ENCODE measurements around the gene RNPS1.

DNA sequence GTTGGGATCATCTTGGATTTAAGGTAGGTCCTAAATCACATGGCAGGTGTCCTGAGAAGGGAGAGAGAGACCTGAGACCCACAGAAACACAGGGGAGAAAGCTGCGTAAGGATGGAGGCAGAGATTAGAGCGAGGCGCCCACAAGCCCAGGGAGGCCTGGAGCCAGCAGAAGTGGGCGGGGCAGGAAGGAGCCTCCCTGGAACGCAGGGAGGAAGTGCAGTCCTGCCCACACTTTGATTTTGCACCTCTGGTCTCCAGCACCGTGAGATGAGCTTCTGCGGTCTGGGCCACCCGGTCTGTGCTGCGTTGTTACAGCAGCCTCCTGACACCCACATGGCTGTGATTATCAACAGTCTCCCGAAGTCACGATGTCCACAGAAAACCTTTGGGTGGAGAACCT lies 25.3 kb downstream of the RNPS1 start:
- TF ChIP-seq, protein P1, sequence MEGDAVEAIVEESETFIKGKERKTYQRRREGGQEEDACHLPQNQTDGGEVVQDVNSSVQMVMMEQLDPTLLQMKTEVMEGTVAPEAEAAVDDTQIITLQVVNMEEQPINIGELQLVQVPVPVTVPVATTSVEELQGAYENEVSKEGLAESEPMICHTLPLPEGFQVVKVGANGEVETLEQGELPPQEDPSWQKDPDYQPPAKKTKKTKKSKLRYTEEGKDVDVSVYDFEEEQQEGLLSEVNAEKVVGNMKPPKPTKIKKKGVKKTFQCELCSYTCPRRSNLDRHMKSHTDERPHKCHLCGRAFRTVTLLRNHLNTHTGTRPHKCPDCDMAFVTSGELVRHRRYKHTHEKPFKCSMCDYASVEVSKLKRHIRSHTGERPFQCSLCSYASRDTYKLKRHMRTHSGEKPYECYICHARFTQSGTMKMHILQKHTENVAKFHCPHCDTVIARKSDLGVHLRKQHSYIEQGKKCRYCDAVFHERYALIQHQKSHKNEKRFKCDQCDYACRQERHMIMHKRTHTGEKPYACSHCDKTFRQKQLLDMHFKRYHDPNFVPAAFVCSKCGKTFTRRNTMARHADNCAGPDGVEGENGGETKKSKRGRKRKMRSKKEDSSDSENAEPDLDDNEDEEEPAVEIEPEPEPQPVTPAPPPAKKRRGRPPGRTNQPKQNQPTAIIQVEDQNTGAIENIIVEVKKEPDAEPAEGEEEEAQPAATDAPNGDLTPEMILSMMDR (conservative IDR thresholded peaks at IDR 0.05) = no peak
- TF ChIP-seq EZH2 (IDR thresholded peaks at IDR 0.05; ENCODE audit: low read depth) = no peak

Data from PC-9 (cell line).